ENCODE results near the gene ELAVL3. TPM values are rescaled to one million over a fixed set of nuclear protein-coding genes. Genes with fewer than 3 reads are reported as not detected.
"Not testable (repeated sequence)": the region's sequence is repeated elsewhere in the genome, so short reads cannot be mapped to it uniquely, and the experiment has no call there.

The ELAVL3 gene
- total RNA-seq, 3 donors from 2014 or later, result not detected

GRCh38 chr19:11475861-11476260, 5.0 kb downstream of the ELAVL3 start:
- Histone ChIP-seq H3K4me3 (no peak overlapping the region), H3K27ac (no peak overlapping the region), H3K9me3 (no peaks in the 10 kb centered on the region), H3K36me3 (no peaks in the 10 kb centered on the region), H3K4me1 (peaks cover 0 to 9% of the 10 kb centered on the region in 2 donors), H3K27me3 (peaks cover 11 to 17% of the 10 kb centered on the region in 2 donors)
- DNase-seq (ENCODE audit: low spot score in 2 of 2), result no peak
- intact Hi-C loops (cut with DNase I; ENCODE audit: low total_unique reads), result no loop called here
- TF ChIP-seq POLR2AphosphoS5 (IDR thresholded peaks at IDR 0.05) (no peak), CTCF (IDR thresholded peaks at IDR 0.05) (no peak), POLR2A (IDR thresholded peaks at IDR 0.05) (no peak)

GRCh38 chr19:11475343-11475742, 5.5 kb downstream of the ELAVL3 start:
- intact Hi-C loops (cut with DNase I; ENCODE audit: low total_unique reads); H3K9me3 ChIP-seq: not testable (repeated sequence)

GRCh38 chr19:11473725-11474124, 7.1 kb downstream of the ELAVL3 start:
- intact Hi-C loops (cut with DNase I; ENCODE audit: low total_unique reads), result no loop called here
- TF ChIP-seq POLR2AphosphoS5 (IDR thresholded peaks at IDR 0.05) (no peak), CTCF (IDR thresholded peaks at IDR 0.05) (no peak), POLR2A (IDR thresholded peaks at IDR 0.05) (no peak)
- no peaks in the 10 kb centered on the region for H3K36me3 ChIP-seq
- H3K4me3 ChIP-seq, result no peak overlapping the region
- H3K27ac ChIP-seq, result no peak overlapping the region
- no peaks in the 10 kb centered on the region for H3K9me3 ChIP-seq
- no peaks in the 10 kb centered on the region for H3K27me3 ChIP-seq
- no peaks in the 10 kb centered on the region for H3K4me1 ChIP-seq
- no peak for DNase-seq (ENCODE audit: low spot score in 2 of 2)

More at GRCh38 chr19:11475343-11475742, 5.5 kb downstream of the ELAVL3 start:
- H3K27me3 ChIP-seq, result peaks cover 6 to 12% of the 10 kb centered on the region in 2 donors
- H3K27ac ChIP-seq; H3K4me1 ChIP-seq; H3K4me3 ChIP-seq; DNase-seq (ENCODE audit: low spot score in 2 of 2); H3K36me3 ChIP-seq: not testable (repeated sequence)

GRCh38 chr19:11468266-11468845, 12.5 kb downstream of the ELAVL3 start:
- H3K9me3 ChIP-seq; DNase-seq (ENCODE audit: low spot score in 2 of 2); H3K4me3 ChIP-seq; H3K27me3 ChIP-seq; intact Hi-C loops (cut with DNase I; ENCODE audit: low total_unique reads); H3K36me3 ChIP-seq; H3K27ac ChIP-seq; H3K4me1 ChIP-seq: not testable (repeated sequence)

GRCh38 chr19:11465600-11465999, 15.2 kb downstream of the ELAVL3 start:
- H3K36me3 ChIP-seq, result no peaks in the 10 kb centered on the region
- H3K4me3 ChIP-seq, result no peak overlapping the region
- no peaks in the 10 kb centered on the region for H3K27me3 ChIP-seq
- intact Hi-C loops (cut with DNase I; ENCODE audit: low total_unique reads), result no loop called here
- no peaks in the 10 kb centered on the region for H3K4me1 ChIP-seq
- TF ChIP-seq POLR2AphosphoS5 (IDR thresholded peaks at IDR 0.05) (no peak), POLR2A (IDR thresholded peaks at IDR 0.05) (no peak), CTCF (IDR thresholded peaks at IDR 0.05) (no peak)
- H3K27ac ChIP-seq, result no peak overlapping the region
- no peaks in the 10 kb centered on the region for H3K9me3 ChIP-seq
- no peak for DNase-seq (ENCODE audit: low spot score in 2 of 2)

- intact Hi-C loops (cut with DNase I; ENCODE audit: low total_unique reads), result no loop called here
- TF ChIP-seq POLR2A (IDR thresholded peaks at IDR 0.05), result no peak
- TF ChIP-seq POLR2AphosphoS5 (IDR thresholded peaks at IDR 0.05), result no peak
- no peak for TF ChIP-seq CTCF (IDR thresholded peaks at IDR 0.05)
- H3K27ac ChIP-seq, result no peak overlapping the region
- no peak for DNase-seq (ENCODE audit: low spot score in 2 of 2)
- H3K9me3 ChIP-seq, result no peaks in the 10 kb centered on the region
- H3K4me3 ChIP-seq, result no peak overlapping the region
- H3K27me3 ChIP-seq, result no peaks in the 10 kb centered on the region
- H3K4me1 ChIP-seq, result no peaks in the 10 kb centered on the region
- H3K36me3 ChIP-seq, result no peaks in the 10 kb centered on the region
Observed at GRCh38 chr19:11464333-11465265, 16.2 kb downstream of the ELAVL3 start.
